GM12878 (cell line): ENCODE data around the gene SLX4IP. TPM values are rescaled to one million over a fixed set of nuclear protein-coding genes. Genes with fewer than 3 reads are reported as not detected.

Experiments used
- ATAC-seq: fragments of 200-7000 bp; cut with Tn5 transposase; 3 replicates; pipeline ENCODE4 v1.9.1; 2020; ENCODE audit warnings: mild to moderate bottlenecking, moderate library complexity
- BruUV-seq: library from RNA; stranded (reverse); fragments of 400-500 nt; replicated peaks from 2 replicates; lab custom pipeline; 2021; lab: Mats Ljungman, UMichigan
- CTCF ChIA-PET: fragments of 300-600 bp; sonication (Branson Sonifier 250); formaldehyde crosslinking; extraction: SDS; loops from one replicate; lab custom pipeline; 2021; ENCODE audit warnings: inconsistent platforms; lab: Yijun Ruan, JAX
- POLR2A ChIA-PET: fragments of 350-600 bp; formaldehyde crosslinking; extraction: SDS; loops from one replicate; lab custom pipeline; 2021; ENCODE audit warnings: inconsistent platforms; lab: Charles Lee
- RAD21 ChIA-PET: fragments of 300-600 bp; sonication (Branson Sonifier 250); formaldehyde crosslinking; loops from one replicate; lab custom pipeline; 2023; ENCODE audit warnings: antibody characterized with exemption; ENCODE audit not compliant: unreplicated experiment; lab: Charles Lee
- SMC1A ChIA-PET: fragments of 300-600 bp; sonication (Branson Sonifier 250); formaldehyde crosslinking; loops from one replicate; lab custom pipeline; 2023; ENCODE audit not compliant: unreplicated experiment, uncharacterized antibody; lab: Charles Lee
- DNase-seq: peaks from one replicate; pipeline ENCODE4 v3.0.0-alpha.2; 2011; ENCODE audit warnings: low read depth, low spot score
- FAIRE-seq: peaks from 3 replicates; lab custom pipeline; 2011; peaks lifted over from hg19 to GRCh38; lab: Jason Lieb, UNC
- H2AFZ ChIP-seq: 2 replicates; pipeline ENCODE4 v1.6.0; 2011; ENCODE audit warnings: low read depth, low read length, control low read depth; ENCODE audit not compliant: control insufficient read depth
- H3K27ac ChIP-seq: 2 replicates; pipeline ENCODE4 v1.5.1; 2011; ENCODE audit warnings: control low read depth; ENCODE audit not compliant: control insufficient read depth, insufficient read depth
- H3K27me3 ChIP-seq, 2 experiments: replicated peaks in 1 of 2; 2 replicates each; pipeline versions ENCODE4 v1.6.0 to v1.6.1; 2011; ENCODE audit warnings: low read length in 1 of 2; ENCODE audit not compliant: control insufficient read depth in 2 of 2, insufficient read depth in 2 of 2
- H3K36me3 ChIP-seq, 2 experiments: 2 replicates each; pipeline ENCODE4 v1.5.1; 2011; ENCODE audit warnings: low read length in 1 of 2; ENCODE audit not compliant: control insufficient read depth in 2 of 2, insufficient read depth in 2 of 2
- H3K4me1 ChIP-seq: 2 replicates; pipeline ENCODE4 v1.6.1; 2011; ENCODE audit warnings: mild to moderate bottlenecking, low read length, moderate library complexity, mixed read lengths; ENCODE audit not compliant: control insufficient read depth, insufficient read depth
- H3K4me2 ChIP-seq: 2 replicates; pipeline ENCODE4 v1.6.0; 2011; ENCODE audit warnings: control low read depth; ENCODE audit not compliant: control insufficient read depth, insufficient read depth
- H3K4me3 ChIP-seq: fragments of 200-600 bp; sonication (generic); 2 replicates; pipeline ENCODE4 v1.5.1; 2016
- H3K79me2 ChIP-seq: 2 replicates; pipeline ENCODE4 v1.6.0; 2011; ENCODE audit warnings: low read length; ENCODE audit not compliant: control insufficient read depth, insufficient read depth
- H3K9ac ChIP-seq: 2 replicates; pipeline ENCODE4 v1.8.0; 2011; ENCODE audit warnings: low read length, control low read depth, mixed read lengths; ENCODE audit not compliant: control insufficient read depth, insufficient read depth
- H3K9me3 ChIP-seq: replicated peaks from 3 replicates; pipeline ENCODE4 v1.5.1; 2011; ENCODE audit warnings: mild to moderate bottlenecking, low read length; ENCODE audit not compliant: control insufficient read depth, insufficient read depth
- H4K20me1 ChIP-seq: 2 replicates; pipeline ENCODE4 v1.6.0; 2011; ENCODE audit not compliant: control insufficient read depth, insufficient read depth
- BMI1 ChIP-seq: fragments of 450-650 bp; IDR thresholded peaks from 2 replicates; pipeline ENCODE4 v1.6.1; 2016; ENCODE audit warnings: mild to moderate bottlenecking, moderate library complexity, borderline replicate concordance
- HDAC2 ChIP-seq: fragments of 200-600 bp; sonication (generic); IDR thresholded peaks from 2 replicates; pipeline ENCODE4 v1.6.1; 2017
- RAD51 ChIP-seq: fragments of 450-650 bp; IDR thresholded peaks from 2 replicates; pipeline ENCODE4 v1.6.1; 2016; ENCODE audit warnings: moderate library complexity, mild to moderate bottlenecking, inconsistent platforms
- STAT1 ChIP-seq: fragments of 450-650 bp; conservative IDR thresholded peaks from 2 replicates; pipeline ENCODE4 v1.6.1; 2014; ENCODE audit warnings: antibody characterized with exemption, mild to moderate bottlenecking
- ZNF274 ChIP-seq: IDR thresholded peaks from one replicate; pipeline ENCODE4 v1.8.0; 2011; ENCODE audit not compliant: insufficient read length, insufficient read depth
- ZZZ3 ChIP-seq: IDR thresholded peaks from 2 replicates; pipeline ENCODE4 v1.6.1; 2011; ENCODE audit warnings: low read depth; ENCODE audit not compliant: control insufficient read depth, insufficient read length
- WGBS: methylation state at CpG from one replicate; pipeline ENCODE4 v1.1.6; 2016; ENCODE audit warnings: low lambda C conversion rate; ENCODE audit not compliant: insufficient replicate concordance, insufficient coverage; ENCODE audit errors: missing lambda C conversion rate; 5-methylcytosine and 5-hydroxymethylcytosine counted together
- in situ Hi-C: fragments of 300-500 bp; cut with MboI; formaldehyde crosslinking; loops from 9 replicates; pipeline ENCODE4 v1.14.3; 2018; ENCODE audit warnings: mixed read lengths
- intact Hi-C: fragments of 100-400 bp; cut with micrococcal nuclease; formaldehyde crosslinking; loops from one replicate; pipeline ENCODE4 v1.14.2; 2022; ENCODE audit not compliant: unreplicated experiment
- polyA plus RNA-seq, 11 experiments: library from polyadenylated mRNA; depleted of rRNA in 4 of 11; unstranded in 6 of 11; stranded (reverse) in 5 of 11; fragments of >200 nt; fragmentation: Nextera tagmentation in 4 of 11; fragmentation: Illumina TruSeq in 1 of 11; extraction: Ambion mirVana in 4 of 11; extraction: Trizol in 1 of 11; gene quantifications; 1 replicate in 1 of 11; 2 replicates in 10 of 11; pipeline versions ENCODE4 v1.2.1 to v1.2.3, GENCODE V29; 2011 to 2016; ENCODE audit warnings: inconsistent platforms in 2 of 11, missing spikeins in 2 of 11, low read depth in 1 of 11
- total RNA-seq, 4 experiments: library from RNA; depleted of rRNA in 3 of 4; stranded (reverse); fragments of >200 nt in 3 of 4; fragmentation: Illumina TruSeq in 1 of 4; extraction: Trizol in 1 of 4; gene quantifications; 2 replicates each; pipeline versions ENCODE4 v1.2.1 to v1.2.3, GENCODE V29; 2013 to 2021
- TF ChIP-seq, protein P1 (sequence below): fragments of 450-650 bp; IDR thresholded peaks from 2 replicates; pipeline ENCODE4 v1.6.1; 2018; ENCODE audit warnings: mild to moderate bottlenecking, low read depth, moderate library complexity; ENCODE audit not compliant: partially characterized antibody
- TF ChIP-seq, protein P2 (sequence below): fragments of 150-350 bp; IDR thresholded peaks from 2 replicates; pipeline ENCODE4 v1.6.1; 2014; ENCODE audit warnings: mild to moderate bottlenecking, low read depth, low read length

The SLX4IP gene
- total and polyA plus RNA-seq, 10 of the 15 experiments (the other 5 are each of a cell fraction or from before 2014, with no cell fraction given) = 2.2 to 11.0 (median 6.3) TPM

DNA sequence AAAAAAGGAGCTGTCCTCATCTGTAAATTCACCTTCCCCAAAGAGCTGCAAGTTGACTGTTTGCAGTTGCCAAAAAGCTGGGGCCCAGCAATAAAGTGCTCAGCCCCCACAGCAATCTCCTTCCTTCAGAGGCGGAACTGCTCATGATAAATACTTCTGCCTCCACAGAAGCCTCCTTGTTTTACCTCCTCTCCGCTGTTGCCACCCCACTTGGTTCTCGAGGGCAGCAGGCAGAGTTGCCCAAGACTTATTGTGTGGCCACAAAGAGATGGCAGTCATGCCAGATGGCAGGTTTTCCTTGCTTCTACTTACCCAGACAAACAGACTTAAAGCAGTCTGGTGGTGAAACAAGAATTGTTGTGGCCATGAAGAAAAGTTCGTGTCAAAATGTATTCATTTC is 66.3 kb downstream of the SLX4IP start:
- DNase-seq (no peak), FAIRE-seq (no peak), ATAC-seq (no peak)
- TF ChIP-seq BMI1 (no peak), ZNF274 (no peak), HDAC2 (no peak), ZZZ3 (no peak), STAT1 (no peak), RAD51 (no peak)
- TF ChIP-seq, protein P1, sequence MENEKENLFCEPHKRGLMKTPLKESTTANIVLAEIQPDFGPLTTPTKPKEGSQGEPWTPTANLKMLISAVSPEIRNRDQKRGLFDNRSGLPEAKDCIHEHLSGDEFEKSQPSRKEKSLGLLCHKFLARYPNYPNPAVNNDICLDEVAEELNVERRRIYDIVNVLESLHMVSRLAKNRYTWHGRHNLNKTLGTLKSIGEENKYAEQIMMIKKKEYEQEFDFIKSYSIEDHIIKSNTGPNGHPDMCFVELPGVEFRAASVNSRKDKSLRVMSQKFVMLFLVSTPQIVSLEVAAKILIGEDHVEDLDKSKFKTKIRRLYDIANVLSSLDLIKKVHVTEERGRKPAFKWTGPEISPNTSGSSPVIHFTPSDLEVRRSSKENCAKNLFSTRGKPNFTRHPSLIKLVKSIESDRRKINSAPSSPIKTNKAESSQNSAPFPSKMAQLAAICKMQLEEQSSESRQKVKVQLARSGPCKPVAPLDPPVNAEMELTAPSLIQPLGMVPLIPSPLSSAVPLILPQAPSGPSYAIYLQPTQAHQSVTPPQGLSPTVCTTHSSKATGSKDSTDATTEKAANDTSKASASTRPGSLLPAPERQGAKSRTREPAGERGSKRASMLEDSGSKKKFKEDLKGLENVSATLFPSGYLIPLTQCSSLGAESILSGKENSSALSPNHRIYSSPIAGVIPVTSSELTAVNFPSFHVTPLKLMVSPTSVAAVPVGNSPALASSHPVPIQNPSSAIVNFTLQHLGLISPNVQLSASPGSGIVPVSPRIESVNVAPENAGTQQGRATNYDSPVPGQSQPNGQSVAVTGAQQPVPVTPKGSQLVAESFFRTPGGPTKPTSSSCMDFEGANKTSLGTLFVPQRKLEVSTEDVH = no peak
- TF ChIP-seq, protein P2, sequence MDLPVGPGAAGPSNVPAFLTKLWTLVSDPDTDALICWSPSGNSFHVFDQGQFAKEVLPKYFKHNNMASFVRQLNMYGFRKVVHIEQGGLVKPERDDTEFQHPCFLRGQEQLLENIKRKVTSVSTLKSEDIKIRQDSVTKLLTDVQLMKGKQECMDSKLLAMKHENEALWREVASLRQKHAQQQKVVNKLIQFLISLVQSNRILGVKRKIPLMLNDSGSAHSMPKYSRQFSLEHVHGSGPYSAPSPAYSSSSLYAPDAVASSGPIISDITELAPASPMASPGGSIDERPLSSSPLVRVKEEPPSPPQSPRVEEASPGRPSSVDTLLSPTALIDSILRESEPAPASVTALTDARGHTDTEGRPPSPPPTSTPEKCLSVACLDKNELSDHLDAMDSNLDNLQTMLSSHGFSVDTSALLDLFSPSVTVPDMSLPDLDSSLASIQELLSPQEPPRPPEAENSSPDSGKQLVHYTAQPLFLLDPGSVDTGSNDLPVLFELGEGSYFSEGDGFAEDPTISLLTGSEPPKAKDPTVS = no peak
- POLR2A ChIA-PET = interaction anchor here (1.0 kb wide), 1 partner anchor 10 kb away, joined by 3 read pairs; no protein-coding TSS in a partner anchor
- WGBS = 70% methylated on average over 4 of the region's 4 CpGs
- Histone ChIP-seq H3K4me3 (no peak overlapping the region), H3K27me3 (no peaks in the 10 kb centered on the region), H3K4me1 (no peaks in the 10 kb centered on the region), H2AFZ (0 out of 2 replicates have a peak overlapping the region, but pooled peaks have one; percentile 3), H3K9me3 (no peaks in the 10 kb centered on the region), H3K27ac (no peak overlapping the region; the same call in 1 of the 2 replicates), H3K79me2 (peaks cover 2% of the 10 kb centered on the region), H3K4me2 (peak overlapping the region; percentile 40), H3K9ac (no peak overlapping the region; the same call in 1 of the 2 replicates), H4K20me1 (no peaks in the 10 kb centered on the region), H3K36me3 (no peaks in the 10 kb centered on the region; a peak in 1 of 4 replicates)
- SMC1A ChIA-PET = no interaction called here
- RAD21 ChIA-PET = no interaction called here
- CTCF ChIA-PET = interaction anchor here (0.9 kb wide), 1 partner anchor 13 kb away, joined by 3 read pairs; no protein-coding TSS in a partner anchor
- intact Hi-C loops (no loop called here), in situ Hi-C loops (no loop called here)
- no TSS peak for BruUV-seq
